Measurements from ENCODE around the gene DGCR6. TPM values are rescaled to one million over a fixed set of nuclear protein-coding genes. Genes with fewer than 3 reads are reported as not detected.
"Not testable (repeated sequence)": the region's sequence is repeated elsewhere in the genome, so short reads cannot be mapped to it uniquely, and the experiment has no call there.

Gene DGCR6
- total and polyA plus RNA-seq, 4 donors: 1.3 to 5.9 (median 3.9) TPM

- H3K4me1 ChIP-seq (ENCODE audit: control insufficient read depth in 5 of 5, insufficient read depth in 5 of 5, low read length in 5 of 5); H3K36me3 ChIP-seq (ENCODE audit: control insufficient read depth in 4 of 4, insufficient read depth in 4 of 4, low read length in 4 of 4); DNase-seq; H3K27me3 ChIP-seq (ENCODE audit: control insufficient read depth in 3 of 3, insufficient read depth in 3 of 3, low read length in 2 of 3); H3K9ac ChIP-seq (ENCODE audit: insufficient read depth in 1 of 2, low read length in 2 of 2); H3K4me3 ChIP-seq; H3K27ac ChIP-seq (ENCODE audit: low read depth in 1 of 2, low read length in 1 of 2); H3K9me3 ChIP-seq (ENCODE audit: control insufficient read depth in 4 of 4, insufficient read depth in 3 of 4, low read length in 3 of 4); ATAC-seq (ENCODE audit: insufficient read depth, low FRiP score): not testable (repeated sequence)
- WGBS, 2 donors: 54 to 75% methylated on average over 14 of the region's 14 CpGs
These were observed 52.6 kb downstream of the DGCR6 start for GRCh38 chr22:18958738-18959137.

GRCh38 chr22:18959266-18959665, 53.1 kb downstream of the DGCR6 start:
- 82 to 83% methylated on average over 6 of the region's 6 CpGs for WGBS, 2 donors
- H3K9ac ChIP-seq (ENCODE audit: insufficient read depth in 1 of 2, low read length in 2 of 2); DNase-seq; ATAC-seq (ENCODE audit: insufficient read depth, low FRiP score); H3K27ac ChIP-seq (ENCODE audit: low read depth in 1 of 2, low read length in 1 of 2); H3K4me1 ChIP-seq (ENCODE audit: control insufficient read depth in 5 of 5, insufficient read depth in 5 of 5, low read length in 5 of 5); H3K36me3 ChIP-seq (ENCODE audit: control insufficient read depth in 4 of 4, insufficient read depth in 4 of 4, low read length in 4 of 4); H3K27me3 ChIP-seq (ENCODE audit: control insufficient read depth in 3 of 3, insufficient read depth in 3 of 3, low read length in 2 of 3); H3K9me3 ChIP-seq (ENCODE audit: control insufficient read depth in 4 of 4, insufficient read depth in 3 of 4, low read length in 3 of 4); H3K4me3 ChIP-seq: not testable (repeated sequence)

GRCh38 chr22:18959741-18960140, 53.6 kb downstream of the DGCR6 start:
- WGBS, 2 donors: 80 to 83% methylated on average over 10 to 12 of the region's 12 CpGs
- not testable (repeated sequence) for H3K9me3 ChIP-seq (ENCODE audit: control insufficient read depth in 4 of 4, insufficient read depth in 3 of 4, low read length in 3 of 4); H3K4me1 ChIP-seq (ENCODE audit: control insufficient read depth in 5 of 5, insufficient read depth in 5 of 5, low read length in 5 of 5); H3K36me3 ChIP-seq (ENCODE audit: control insufficient read depth in 4 of 4, insufficient read depth in 4 of 4, low read length in 4 of 4); ATAC-seq (ENCODE audit: insufficient read depth, low FRiP score); H3K4me3 ChIP-seq; H3K27me3 ChIP-seq (ENCODE audit: control insufficient read depth in 3 of 3, insufficient read depth in 3 of 3, low read length in 2 of 3); DNase-seq; H3K27ac ChIP-seq (ENCODE audit: low read depth in 1 of 2, low read length in 1 of 2); H3K9ac ChIP-seq (ENCODE audit: insufficient read depth in 1 of 2, low read length in 2 of 2)

- H3K9me3 ChIP-seq (ENCODE audit: control insufficient read depth in 4 of 4, insufficient read depth in 3 of 4, low read length in 3 of 4); H3K9ac ChIP-seq (ENCODE audit: insufficient read depth in 1 of 2, low read length in 2 of 2); H3K36me3 ChIP-seq (ENCODE audit: control insufficient read depth in 4 of 4, insufficient read depth in 4 of 4, low read length in 4 of 4); H3K27ac ChIP-seq (ENCODE audit: low read depth in 1 of 2, low read length in 1 of 2); DNase-seq; H3K4me3 ChIP-seq; H3K4me1 ChIP-seq (ENCODE audit: control insufficient read depth in 5 of 5, insufficient read depth in 5 of 5, low read length in 5 of 5); ATAC-seq (ENCODE audit: insufficient read depth, low FRiP score); H3K27me3 ChIP-seq (ENCODE audit: control insufficient read depth in 3 of 3, insufficient read depth in 3 of 3, low read length in 2 of 3): not testable (repeated sequence)
- 77 to 89% methylated on average over 9 to 10 of the region's 11 CpGs for WGBS, 2 donors
These were observed 54.2 kb downstream of the DGCR6 start for GRCh38 chr22:18960166-18960820.

- not testable (repeated sequence) for DNase-seq; H3K9ac ChIP-seq (ENCODE audit: insufficient read depth in 1 of 2, low read length in 2 of 2); H3K27ac ChIP-seq (ENCODE audit: low read depth in 1 of 2, low read length in 1 of 2); H3K36me3 ChIP-seq (ENCODE audit: control insufficient read depth in 4 of 4, insufficient read depth in 4 of 4, low read length in 4 of 4); ATAC-seq (ENCODE audit: insufficient read depth, low FRiP score); H3K4me1 ChIP-seq (ENCODE audit: control insufficient read depth in 5 of 5, insufficient read depth in 5 of 5, low read length in 5 of 5); H3K4me3 ChIP-seq; H3K27me3 ChIP-seq (ENCODE audit: control insufficient read depth in 3 of 3, insufficient read depth in 3 of 3, low read length in 2 of 3); H3K9me3 ChIP-seq (ENCODE audit: control insufficient read depth in 4 of 4, insufficient read depth in 3 of 4, low read length in 3 of 4)
- WGBS, 2 donors: 63 to 77% methylated on average over 7 of the region's 7 CpGs
These were observed 55.1 kb downstream of the DGCR6 start for GRCh38 chr22:18961201-18961600.

Other genes starting within 250 kb of the DGCR6 start
- gene PRODH, start 30.0 kb downstream of the DGCR6 start, total RNA-seq: 10 to 100 TPM; 28.7 to 65.7 TPM
- 10 to 100 TPM in 1 of 2 donors, 1 to 10 TPM in 1; 6.6 to 35.8 TPM for gene PRODH, start 30.0 kb downstream of the DGCR6 start, polyA plus RNA-seq
- 10 to 100 TPM; 57.9 to 77.4 TPM for gene DGCR2, start 216.1 kb downstream of the DGCR6 start, total RNA-seq
- 10 to 100 TPM; 40.4 to 43.0 TPM for gene DGCR2, start 216.1 kb downstream of the DGCR6 start, polyA plus RNA-seq
- under 1 TPM in 1 of 2 donors, not detected in 1; 0.25 TPM for gene TSSK2, start 225.0 kb downstream of the DGCR6 start, total RNA-seq
- gene TSSK2, start 225.0 kb downstream of the DGCR6 start, polyA plus RNA-seq: under 1 TPM; 0.08 TPM
- 10 to 100 TPM in 1 of 2 donors, 1 to 10 TPM in 1; 7.9 to 15.3 TPM for gene ESS2, start 238.3 kb downstream of the DGCR6 start, total RNA-seq
- gene ESS2, start 238.3 kb downstream of the DGCR6 start, polyA plus RNA-seq: 10 to 100 TPM; 12.2 to 19.8 TPM
- gene GSC2, start 244.0 kb downstream of the DGCR6 start, total RNA-seq: not detected
- not detected for gene GSC2, start 244.0 kb downstream of the DGCR6 start, polyA plus RNA-seq